Right lobe of liver (tissue), 4 donors: ENCODE results near the gene FBXW5.

Experiments
- CTCF ChIP-seq, 4 donors: fragments of 200-600 bp in 3 of 4; fragments of 450-650 bp in 1 of 4; IDR thresholded peaks; one replicate each; pipeline versions ENCODE4 v1.5.1 to v1.8.0; 2016 to 2022; ENCODE audit warnings: antibody characterized with exemption in 4 of 4, mild to moderate bottlenecking in 2 of 4
- POLR2A ChIP-seq: fragments of 450-650 bp; IDR thresholded peaks from one replicate; pipeline ENCODE4 v1.6.1; 2017; ENCODE audit warnings: antibody characterized with exemption, mild to moderate bottlenecking
- donor health status: DM: no; HTN: no; CAD: no.
- donor health status: DM: no; HTN: no; CAD: no.
- donor health status: DM: no; HTN: yes; CAD: no.

GRCh38 chr9:136977223-136977622 lies 32.7 kb upstream of the FBXW5 start, which contains the start of gene PTGDS:
- no peak for TF ChIP-seq CTCF (IDR thresholded peaks at IDR 0.05)
- no peak for TF ChIP-seq POLR2A
